GM20000 (cell line): ENCODE data around the gene DCST2.

Source experiments
- DNase-seq: peaks from one replicate; pipeline ENCODE4 v3.0.0; 2012; ENCODE audit warnings: low spot score
- TF ChIP-seq, protein P1 (sequence below): IDR thresholded peaks from 2 replicates; pipeline ENCODE4 v1.5.1; 2012; ENCODE audit warnings: mild to moderate bottlenecking, control low read depth; ENCODE audit errors: extremely low read depth, missing control alignments

Gene DCST2

GRCh38 chr1:154972213-154972516, 61.4 kb downstream of the DCST2 start:
- TF ChIP-seq, protein P1, sequence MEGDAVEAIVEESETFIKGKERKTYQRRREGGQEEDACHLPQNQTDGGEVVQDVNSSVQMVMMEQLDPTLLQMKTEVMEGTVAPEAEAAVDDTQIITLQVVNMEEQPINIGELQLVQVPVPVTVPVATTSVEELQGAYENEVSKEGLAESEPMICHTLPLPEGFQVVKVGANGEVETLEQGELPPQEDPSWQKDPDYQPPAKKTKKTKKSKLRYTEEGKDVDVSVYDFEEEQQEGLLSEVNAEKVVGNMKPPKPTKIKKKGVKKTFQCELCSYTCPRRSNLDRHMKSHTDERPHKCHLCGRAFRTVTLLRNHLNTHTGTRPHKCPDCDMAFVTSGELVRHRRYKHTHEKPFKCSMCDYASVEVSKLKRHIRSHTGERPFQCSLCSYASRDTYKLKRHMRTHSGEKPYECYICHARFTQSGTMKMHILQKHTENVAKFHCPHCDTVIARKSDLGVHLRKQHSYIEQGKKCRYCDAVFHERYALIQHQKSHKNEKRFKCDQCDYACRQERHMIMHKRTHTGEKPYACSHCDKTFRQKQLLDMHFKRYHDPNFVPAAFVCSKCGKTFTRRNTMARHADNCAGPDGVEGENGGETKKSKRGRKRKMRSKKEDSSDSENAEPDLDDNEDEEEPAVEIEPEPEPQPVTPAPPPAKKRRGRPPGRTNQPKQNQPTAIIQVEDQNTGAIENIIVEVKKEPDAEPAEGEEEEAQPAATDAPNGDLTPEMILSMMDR, result no peak
- DNase-seq, result no peak

- TF ChIP-seq, protein P1, result no peak
- DNase-seq, result no peak
These were observed 62.1 kb downstream of the DCST2 start for GRCh38 chr1:154971341-154971998.

GRCh38 chr1:154970631-154971340, 62.8 kb downstream of the DCST2 start, which contains the start of gene SHC1:
SHC1 (minus strand) TSS chr1:154970747; CDS start chr1:154970526, 221 bp downstream.
- peak; percentile 77 for DNase-seq
- TF ChIP-seq, protein P1, result no peak

DNA sequence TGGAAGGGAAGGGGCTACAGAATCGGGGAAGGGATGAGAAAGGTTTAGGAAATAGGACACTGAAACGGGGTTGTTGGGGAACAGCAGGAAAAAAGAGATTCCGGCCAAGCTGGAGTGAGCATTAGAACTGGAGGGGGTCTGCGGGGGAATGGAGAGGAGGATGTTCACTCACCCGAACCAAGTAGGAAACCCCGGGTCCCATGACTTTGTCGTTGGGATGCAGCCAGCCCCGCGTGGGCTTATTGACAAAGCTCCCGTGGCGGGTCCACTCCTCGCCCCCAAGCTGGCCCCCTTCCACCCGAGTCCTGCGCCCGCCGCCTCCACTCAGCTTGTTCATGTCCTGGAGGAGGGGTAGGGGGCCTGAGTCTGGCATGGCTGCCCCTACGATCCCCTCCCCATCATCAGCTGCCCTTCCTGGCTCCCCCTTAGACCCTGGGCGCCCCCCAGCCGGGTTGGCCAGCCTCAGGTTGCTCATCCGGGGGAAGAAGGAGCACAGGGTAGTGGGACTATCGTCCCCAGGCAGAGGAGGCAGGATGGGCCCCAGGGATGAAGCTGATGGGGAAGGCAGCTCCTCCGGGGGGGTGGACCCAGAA, 63.6 kb downstream of the DCST2 start:
- no peak for DNase-seq
- TF ChIP-seq, protein P1, result no peak

- TF ChIP-seq, protein P1, result no peak
- DNase-seq, result no peak
These were observed 64.3 kb downstream of the DCST2 start for GRCh38 chr1:154969246-154969645.

GRCh38 chr1:154968731-154969130, 64.8 kb downstream of the DCST2 start:
- no peak for DNase-seq
- TF ChIP-seq, protein P1, result no peak
